ENCODE results near the gene ADCY5. TPM values are rescaled to one million over a fixed set of nuclear protein-coding genes. Genes with fewer than 3 reads are reported as not detected.
A peak's percentile ranks its signal among the peaks of the same experiment; 100 is the strongest.
"Not testable (repeated sequence)": the region's sequence is repeated elsewhere in the genome, so short reads cannot be mapped to it uniquely, and the experiment has no call there.

ADCY5 gene
- total RNA-seq (0.76 TPM), polyA plus RNA-seq (1.7 TPM)
- long read RNA-seq, donor 1: 0 reads
- long read RNA-seq, donor 2: 0 reads
- long read RNA-seq, donor 3: 0 reads
- long read RNA-seq, donor 4: 0 reads
- long read RNA-seq, donor 5: 0 reads
- long read RNA-seq, donor 6, full-length matches to known transcripts: 1 of 1 reads
- long read RNA-seq, donor 6, partial matches to known transcripts: 0 of 1 reads
- long read RNA-seq, donor 6, other reads (novel, unspliced or antisense): 0 of 1 reads
- long read RNA-seq, donor 7: 0 reads
- long read RNA-seq, donor 8: 0 reads
- long read RNA-seq, donor 9: 0 reads
- long read RNA-seq, donor 10: 0 reads

DNA sequence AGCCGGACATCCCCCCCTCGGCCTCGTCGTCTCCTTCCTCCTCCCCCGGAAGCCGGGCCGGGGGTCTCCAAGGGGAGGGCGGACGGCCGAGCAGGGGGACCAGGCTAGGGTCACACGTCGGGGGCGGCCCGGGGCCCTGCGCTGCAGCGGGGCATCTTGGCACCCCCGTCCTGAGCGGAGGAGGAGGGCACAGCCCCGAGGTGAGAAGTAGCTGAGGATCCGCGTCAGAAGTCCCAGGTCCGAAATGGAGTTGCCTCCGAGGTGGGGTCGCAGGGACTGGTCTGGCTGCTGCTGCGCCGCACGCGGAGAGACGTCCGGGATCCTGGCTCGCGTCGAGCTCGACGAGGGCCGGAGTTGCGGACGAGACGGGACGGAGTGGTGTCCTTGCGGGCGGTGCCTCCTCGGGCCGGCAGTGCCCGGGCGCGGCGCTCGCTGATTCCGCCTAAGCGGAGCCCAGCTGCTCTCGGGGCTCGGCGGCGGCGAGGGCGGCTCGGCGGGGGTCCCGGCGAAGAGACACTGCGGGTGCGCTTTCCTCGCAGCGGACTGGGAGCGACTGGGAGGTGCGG is at the start of gene ADCY5:
Gene ADCY5 (minus strand): TSS at position 555 of the 566 bp plus-strand sequence. CDS start 545 bp downstream, at position 10.
- 3% methylated on average over 67 of the region's 67 CpGs for WGBS
- Histone ChIP-seq H3K27ac (ENCODE audit: low read depth in 1 of 2, low read length in 1 of 2) (no peak within 1 kb of the TSS), H3K4me3 (ENCODE audit: low read length in 2 of 2) (peak within 1 kb of the TSS; percentile 13 to 47), H3K4me1 (ENCODE audit: control insufficient read depth in 2 of 2, insufficient read depth in 2 of 2, low read length in 2 of 2) (peaks cover 5% of the 10 kb centered on the region in 2 donors), H3K9me3 (ENCODE audit: control insufficient read depth in 2 of 2, insufficient read depth in 1 of 2, low read length in 1 of 2) (peaks cover 0 to 4% of the 10 kb centered on the region in 2 donors), H3K36me3 (ENCODE audit: control insufficient read depth in 2 of 2, insufficient read depth in 2 of 2, low read length in 1 of 2) (no peaks in the 10 kb centered on the region), H3K27me3 (ENCODE audit: control insufficient read depth in 2 of 2, insufficient read depth in 1 of 2, low read length in 1 of 2) (peaks cover 41 to 78% of the 10 kb centered on the region in 2 donors)
- DNase-seq (ENCODE audit: low read depth in 6 of 9, low spot score in 9 of 9): peak in 1 of 9 donors; percentile 19

DNA sequence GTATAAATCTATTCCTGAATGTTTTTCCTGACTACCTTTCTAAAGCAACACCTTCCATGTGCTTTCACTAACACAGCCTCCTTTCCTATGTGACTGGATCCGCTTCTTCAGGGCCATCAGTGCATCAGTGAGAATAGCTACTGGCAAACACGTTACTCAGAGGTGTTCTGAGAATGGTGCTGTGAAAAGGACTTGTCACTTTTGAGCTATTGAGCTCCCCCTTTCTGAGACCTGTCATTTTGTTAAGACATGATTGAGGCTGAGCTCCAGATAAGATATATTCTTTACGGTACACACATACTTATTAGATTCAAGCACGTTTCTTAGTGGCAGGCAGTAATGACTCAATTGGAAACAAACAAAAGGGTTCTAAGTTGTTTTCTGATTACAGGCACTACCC is 45.0 kb upstream of the ADCY5 start:
- no peak for DNase-seq (ENCODE audit: low read depth in 6 of 9, low spot score in 9 of 9)
- Histone ChIP-seq H3K36me3 (ENCODE audit: control insufficient read depth in 2 of 2, insufficient read depth in 2 of 2, low read length in 1 of 2) (peaks cover 5 to 25% of the 10 kb centered on the region in 2 donors), H3K9me3 (ENCODE audit: control insufficient read depth in 2 of 2, insufficient read depth in 1 of 2, low read length in 1 of 2) (no peaks in the 10 kb centered on the region), H3K4me1 (ENCODE audit: control insufficient read depth in 2 of 2, insufficient read depth in 2 of 2, low read length in 2 of 2) (no peaks in the 10 kb centered on the region), H3K27me3 (ENCODE audit: control insufficient read depth in 2 of 2, insufficient read depth in 1 of 2, low read length in 1 of 2) (no peaks in the 10 kb centered on the region), H3K27ac (ENCODE audit: low read depth in 1 of 2, low read length in 1 of 2) (no peak overlapping the region), H3K4me3 (ENCODE audit: low read length in 2 of 2) (no peak overlapping the region)
- WGBS: 95% methylated on average over 4 of the region's 4 CpGs

DNA sequence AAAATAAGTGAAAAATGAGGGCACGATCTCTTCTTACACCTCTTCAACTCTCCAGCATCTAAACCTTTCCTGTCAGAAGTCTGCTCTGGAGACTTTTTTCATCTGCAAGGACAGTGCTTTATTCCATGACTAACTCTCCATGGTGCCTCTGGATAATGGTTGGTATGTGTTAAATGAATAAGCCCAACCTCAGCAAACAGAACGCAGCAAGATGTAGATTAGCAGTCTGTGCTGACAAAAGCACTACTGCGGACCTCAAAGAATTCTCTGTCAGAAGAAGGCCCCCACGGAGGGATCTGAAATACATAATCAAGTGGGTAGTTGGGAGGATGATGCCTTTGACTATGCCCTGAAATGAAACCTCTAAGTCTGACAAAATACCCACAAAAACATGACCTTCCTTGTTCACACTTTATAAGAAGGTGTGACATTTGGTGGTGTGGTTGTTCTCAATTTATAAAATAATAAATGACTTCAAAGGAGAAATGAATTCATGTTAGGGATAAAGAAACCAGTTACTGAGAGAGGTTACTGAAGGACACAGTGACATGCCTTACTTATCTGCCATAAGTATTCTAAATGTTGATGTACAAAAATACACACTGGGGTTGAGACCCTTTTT is 43.2 kb upstream of the ADCY5 start:
- Histone ChIP-seq H3K4me1 (ENCODE audit: control insufficient read depth in 2 of 2, insufficient read depth in 2 of 2, low read length in 2 of 2) (no peaks in the 10 kb centered on the region), H3K9me3 (ENCODE audit: control insufficient read depth in 2 of 2, insufficient read depth in 1 of 2, low read length in 1 of 2) (no peaks in the 10 kb centered on the region), H3K27me3 (ENCODE audit: control insufficient read depth in 2 of 2, insufficient read depth in 1 of 2, low read length in 1 of 2) (no peaks in the 10 kb centered on the region), H3K27ac (ENCODE audit: low read depth in 1 of 2, low read length in 1 of 2) (no peak overlapping the region), H3K4me3 (ENCODE audit: low read length in 2 of 2) (no peak overlapping the region), H3K36me3 (ENCODE audit: control insufficient read depth in 2 of 2, insufficient read depth in 2 of 2, low read length in 1 of 2) (peaks cover 0 to 8% of the 10 kb centered on the region in 2 donors)
- 95% methylated on average over 4 of the region's 4 CpGs for WGBS
- DNase-seq (ENCODE audit: low read depth in 6 of 9, low spot score in 9 of 9): no peak

DNA sequence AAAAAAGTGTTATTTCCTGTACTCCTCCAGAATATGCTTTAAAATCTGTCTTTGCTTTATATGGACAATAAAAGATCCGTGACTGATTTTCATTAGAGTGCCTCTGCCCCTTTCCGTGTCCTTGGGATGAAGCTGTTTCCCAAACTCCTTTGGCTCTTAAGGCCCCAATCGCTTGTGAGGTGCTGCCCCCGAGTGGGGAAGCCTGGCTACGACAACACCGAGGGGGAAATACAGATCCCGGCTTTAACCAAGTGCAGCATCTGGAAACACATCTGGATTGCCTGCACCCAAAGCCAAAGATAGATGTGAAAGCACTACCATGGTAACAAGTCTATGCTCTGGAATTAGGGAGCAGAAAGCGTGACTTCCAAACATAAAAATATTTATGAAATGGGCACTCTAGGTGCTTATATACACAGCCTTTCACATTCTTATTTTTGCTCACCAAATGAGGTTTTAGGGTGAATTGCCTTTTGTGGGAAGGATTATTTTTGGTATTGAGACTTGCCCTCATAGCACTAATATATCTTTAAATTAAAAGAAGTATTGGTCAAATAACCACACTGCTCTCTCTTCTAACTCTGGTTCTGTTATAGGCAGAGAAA is 40.6 kb upstream of the ADCY5 start:
- 20% methylated on average over 8 of the region's 8 CpGs for WGBS
- H3K27me3 ChIP-seq (ENCODE audit: control insufficient read depth in 2 of 2, insufficient read depth in 1 of 2, low read length in 1 of 2): no peaks in the 10 kb centered on the region
- H3K4me1 ChIP-seq (ENCODE audit: control insufficient read depth in 2 of 2, insufficient read depth in 2 of 2, low read length in 2 of 2): no peaks in the 10 kb centered on the region
- peaks cover 0 to 4% of the 10 kb centered on the region in 2 donors for H3K36me3 ChIP-seq (ENCODE audit: control insufficient read depth in 2 of 2, insufficient read depth in 2 of 2, low read length in 1 of 2)
- no peaks in the 10 kb centered on the region for H3K9me3 ChIP-seq (ENCODE audit: control insufficient read depth in 2 of 2, insufficient read depth in 1 of 2, low read length in 1 of 2)
- no peak overlapping the region for H3K27ac ChIP-seq (ENCODE audit: low read depth in 1 of 2, low read length in 1 of 2)
- DNase-seq (ENCODE audit: low read depth in 6 of 9, low spot score in 9 of 9): peak in 8 of 9 donors; percentile 3 to 33 (median 10)
- H3K4me3 ChIP-seq (ENCODE audit: low read length in 2 of 2): no peak overlapping the region

- DNase-seq (ENCODE audit: low read depth in 6 of 9, low spot score in 9 of 9): no peak
- H3K27me3 ChIP-seq (ENCODE audit: control insufficient read depth in 2 of 2, insufficient read depth in 1 of 2, low read length in 1 of 2): no peaks in the 10 kb centered on the region
- H3K36me3 ChIP-seq (ENCODE audit: control insufficient read depth in 2 of 2, insufficient read depth in 2 of 2, low read length in 1 of 2): peaks cover 0 to 4% of the 10 kb centered on the region in 2 donors
- H3K4me3 ChIP-seq (ENCODE audit: low read length in 2 of 2): no peak overlapping the region
- no peak overlapping the region for H3K27ac ChIP-seq (ENCODE audit: low read depth in 1 of 2, low read length in 1 of 2)
- 93% methylated on average over 5 of the region's 5 CpGs for WGBS
- H3K4me1 ChIP-seq (ENCODE audit: control insufficient read depth in 2 of 2, insufficient read depth in 2 of 2, low read length in 2 of 2): no peaks in the 10 kb centered on the region
- H3K9me3 ChIP-seq (ENCODE audit: control insufficient read depth in 2 of 2, insufficient read depth in 1 of 2, low read length in 1 of 2): no peaks in the 10 kb centered on the region
Observed at GRCh38 chr3:123488645-123489347, 39.9 kb upstream of the ADCY5 start.

GRCh38 chr3:123487063-123487462 is 38.2 kb upstream of the ADCY5 start:
- not testable (repeated sequence) for H3K4me3 ChIP-seq (ENCODE audit: low read length in 2 of 2); H3K9me3 ChIP-seq (ENCODE audit: control insufficient read depth in 2 of 2, insufficient read depth in 1 of 2, low read length in 1 of 2); H3K4me1 ChIP-seq (ENCODE audit: control insufficient read depth in 2 of 2, insufficient read depth in 2 of 2, low read length in 2 of 2); DNase-seq (ENCODE audit: low read depth in 6 of 9, low spot score in 9 of 9); H3K27me3 ChIP-seq (ENCODE audit: control insufficient read depth in 2 of 2, insufficient read depth in 1 of 2, low read length in 1 of 2); H3K27ac ChIP-seq (ENCODE audit: low read depth in 1 of 2, low read length in 1 of 2); H3K36me3 ChIP-seq (ENCODE audit: control insufficient read depth in 2 of 2, insufficient read depth in 2 of 2, low read length in 1 of 2)
- 97% methylated on average over 8 of the region's 8 CpGs for WGBS

GRCh38 chr3:123486460-123486859 is 37.6 kb upstream of the ADCY5 start:
- no peaks in the 10 kb centered on the region for H3K27me3 ChIP-seq (ENCODE audit: control insufficient read depth in 2 of 2, insufficient read depth in 1 of 2, low read length in 1 of 2)

GRCh38 chr3:123485551-123485950 is 36.7 kb upstream of the ADCY5 start:
- no peak for DNase-seq (ENCODE audit: low read depth in 6 of 9, low spot score in 9 of 9)
- peaks cover 0 to 2% of the 10 kb centered on the region in 2 donors for H3K36me3 ChIP-seq (ENCODE audit: control insufficient read depth in 2 of 2, insufficient read depth in 2 of 2, low read length in 1 of 2)
- 96% methylated on average over 4 of the region's 4 CpGs for WGBS
- no peaks in the 10 kb centered on the region for H3K4me1 ChIP-seq (ENCODE audit: control insufficient read depth in 2 of 2, insufficient read depth in 2 of 2, low read length in 2 of 2)
- H3K27me3 ChIP-seq (ENCODE audit: control insufficient read depth in 2 of 2, insufficient read depth in 1 of 2, low read length in 1 of 2): no peaks in the 10 kb centered on the region
- H3K9me3 ChIP-seq (ENCODE audit: control insufficient read depth in 2 of 2, insufficient read depth in 1 of 2, low read length in 1 of 2): no peaks in the 10 kb centered on the region
- H3K27ac ChIP-seq (ENCODE audit: low read depth in 1 of 2, low read length in 1 of 2): no peak overlapping the region
- no peak overlapping the region for H3K4me3 ChIP-seq (ENCODE audit: low read length in 2 of 2)

More at GRCh38 chr3:123486460-123486859, 37.6 kb upstream of the ADCY5 start:
- H3K36me3 ChIP-seq (ENCODE audit: control insufficient read depth in 2 of 2, insufficient read depth in 2 of 2, low read length in 1 of 2): peaks cover 0 to 4% of the 10 kb centered on the region in 2 donors
- no peak overlapping the region for H3K4me3 ChIP-seq (ENCODE audit: low read length in 2 of 2)
- H3K4me1 ChIP-seq (ENCODE audit: control insufficient read depth in 2 of 2, insufficient read depth in 2 of 2, low read length in 2 of 2): no peaks in the 10 kb centered on the region
- no peaks in the 10 kb centered on the region for H3K9me3 ChIP-seq (ENCODE audit: control insufficient read depth in 2 of 2, insufficient read depth in 1 of 2, low read length in 1 of 2)
- 92% methylated on average over 7 of the region's 7 CpGs for WGBS
- no peak overlapping the region for H3K27ac ChIP-seq (ENCODE audit: low read depth in 1 of 2, low read length in 1 of 2)
- no peak for DNase-seq (ENCODE audit: low read depth in 6 of 9, low spot score in 9 of 9)
